Neuron (in vitro differentiated cells): ENCODE results near the gene CARMIL1.

Experiments
- H2AFZ ChIP-seq: one replicate; pipeline ENCODE4 v1.6.1; 2013; ENCODE audit warnings: low read depth, mild to moderate bottlenecking, inconsistent platforms, low read length, moderate library complexity
- H3K27me3 ChIP-seq: one replicate; pipeline ENCODE4 v1.6.1; 2013; ENCODE audit warnings: low read length; ENCODE audit not compliant: insufficient read depth
- H3K36me3 ChIP-seq: one replicate; pipeline ENCODE4 v1.6.1; 2013; ENCODE audit warnings: low read length; ENCODE audit not compliant: insufficient read depth
- H3K4me1 ChIP-seq: one replicate; pipeline ENCODE4 v1.6.1; 2013; ENCODE audit warnings: low read length; ENCODE audit not compliant: insufficient read depth
- H3K4me3 ChIP-seq: 2 replicates; pipeline ENCODE4 v1.5.1; 2013; ENCODE audit warnings: mild to moderate bottlenecking, low read length, moderate library complexity
- H3K9me3 ChIP-seq: one replicate; pipeline ENCODE4 v1.6.1; 2013; ENCODE audit warnings: low read length

CARMIL1 gene

DNA sequence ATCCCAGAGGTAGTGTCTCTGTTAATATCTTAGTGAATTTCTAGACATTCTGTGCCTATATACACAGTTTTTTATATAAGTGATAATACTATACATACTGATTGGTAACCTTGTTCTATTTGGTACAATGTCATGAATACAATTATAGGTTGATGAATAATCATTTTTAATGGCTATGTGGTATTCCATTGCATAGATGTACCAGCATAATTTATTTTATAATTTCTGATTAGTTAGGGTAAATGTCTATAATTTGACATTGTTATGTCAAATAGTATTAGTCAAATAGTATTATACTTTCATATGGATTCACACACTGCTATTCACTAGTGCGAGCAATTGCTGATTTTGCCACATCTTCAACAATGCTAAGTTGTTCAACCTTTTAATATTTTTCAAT lies 262.1 kb downstream of the CARMIL1 start:
- H2AFZ ChIP-seq, result no peak overlapping the region
- peaks cover 6% of the 10 kb centered on the region for H3K4me1 ChIP-seq
- H3K27me3 ChIP-seq, result no peaks in the 10 kb centered on the region
- H3K9me3 ChIP-seq, result no peaks in the 10 kb centered on the region
- no peaks in the 10 kb centered on the region for H3K36me3 ChIP-seq
- H3K4me3 ChIP-seq, result no peak overlapping the region

DNA sequence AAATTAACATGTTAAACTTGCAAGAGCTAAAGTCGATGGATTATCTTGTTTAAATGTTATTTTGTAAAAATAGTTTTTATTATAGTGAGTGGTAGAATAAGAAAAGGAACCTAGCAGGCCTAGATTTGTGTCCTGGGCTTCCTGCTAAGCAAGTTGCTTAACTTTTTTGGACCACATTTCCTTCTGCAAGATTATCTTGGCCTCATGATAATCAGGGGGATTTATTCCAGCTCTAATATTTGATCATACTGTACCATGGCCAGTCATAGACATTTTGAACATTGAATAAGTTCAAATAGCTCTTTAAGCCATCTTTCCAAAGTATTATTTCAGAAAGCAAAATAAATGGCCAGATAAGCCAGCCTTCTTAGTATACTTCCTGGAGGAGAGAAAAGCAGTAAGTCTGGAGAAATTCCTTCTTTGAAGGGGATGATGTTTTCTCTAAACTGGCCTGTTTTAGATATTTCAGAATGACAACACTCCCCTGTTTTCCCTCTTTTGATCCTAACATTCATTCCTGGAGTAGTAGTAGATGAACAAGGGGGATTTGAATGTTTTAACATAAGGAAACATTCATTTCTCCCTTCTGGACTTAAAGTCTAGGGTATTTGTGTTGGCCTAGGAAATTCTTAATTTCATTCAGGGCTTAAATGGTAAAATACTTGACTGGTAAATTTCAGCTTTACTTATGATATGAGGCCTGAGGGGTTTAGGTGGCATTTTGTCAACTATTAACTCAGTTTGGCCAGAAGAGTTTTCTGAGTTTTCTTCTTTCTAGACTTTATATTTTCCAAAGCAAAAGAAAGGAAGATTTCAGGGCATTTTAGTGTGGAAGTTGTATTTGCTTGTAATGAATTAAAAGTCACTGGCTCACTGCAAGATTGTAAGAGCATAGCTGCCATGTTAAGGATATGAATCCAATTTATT lies 264.1 kb downstream of the CARMIL1 start:
- H3K9me3 ChIP-seq, result no peaks in the 10 kb centered on the region
- peaks cover 6% of the 10 kb centered on the region for H3K4me1 ChIP-seq
- H3K27me3 ChIP-seq, result no peaks in the 10 kb centered on the region

GRCh38 chr6:25544833-25545232 lies 265.7 kb downstream of the CARMIL1 start:
- no peak overlapping the region for H2AFZ ChIP-seq
- no peaks in the 10 kb centered on the region for H3K27me3 ChIP-seq
- no peak overlapping the region for H3K4me3 ChIP-seq
- H3K9me3 ChIP-seq, result no peaks in the 10 kb centered on the region
- no peaks in the 10 kb centered on the region for H3K4me1 ChIP-seq
- H3K36me3 ChIP-seq, result no peaks in the 10 kb centered on the region

More for the DNA sequence above, 264.1 kb downstream of the CARMIL1 start:
- Histone ChIP-seq H3K36me3 (no peaks in the 10 kb centered on the region), H3K4me3 (no peak overlapping the region), H2AFZ (no peak overlapping the region)

- no peak overlapping the region for H2AFZ ChIP-seq
- H3K4me3 ChIP-seq, result no peak overlapping the region
- H3K36me3 ChIP-seq, result no peaks in the 10 kb centered on the region
- H3K4me1 ChIP-seq, result no peaks in the 10 kb centered on the region
- H3K9me3 ChIP-seq, result no peaks in the 10 kb centered on the region
- no peaks in the 10 kb centered on the region for H3K27me3 ChIP-seq
Measured at GRCh38 chr6:25547797-25548196, 268.6 kb downstream of the CARMIL1 start.

GRCh38 chr6:25548451-25548850 lies 269.3 kb downstream of the CARMIL1 start:
- no peak overlapping the region for H3K4me3 ChIP-seq
- H3K36me3 ChIP-seq, result no peaks in the 10 kb centered on the region
- no peaks in the 10 kb centered on the region for H3K4me1 ChIP-seq
- H2AFZ ChIP-seq, result no peak overlapping the region
- H3K27me3 ChIP-seq, result no peaks in the 10 kb centered on the region
- no peaks in the 10 kb centered on the region for H3K9me3 ChIP-seq

DNA sequence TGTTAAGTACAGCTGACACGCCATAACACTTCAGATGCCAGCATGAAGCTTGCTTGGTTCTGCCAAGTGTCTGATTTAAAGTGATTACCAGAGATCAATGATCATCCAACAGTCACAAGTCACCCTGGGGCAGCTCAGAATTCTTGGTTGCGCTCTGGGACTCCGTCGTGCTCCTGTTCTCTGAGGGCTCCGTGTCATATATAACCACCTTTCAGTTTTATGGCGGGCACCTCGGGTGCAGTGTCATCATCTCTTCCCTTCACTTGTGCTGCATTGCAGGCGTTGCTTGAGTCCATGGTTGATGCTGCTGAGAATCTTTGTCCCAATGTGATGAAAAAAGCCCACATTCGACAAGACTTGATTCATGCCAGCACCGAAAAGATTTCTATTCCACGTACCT lies 271.5 kb downstream of the CARMIL1 start:
- H3K36me3 ChIP-seq, result no peaks in the 10 kb centered on the region
- no peak overlapping the region for H2AFZ ChIP-seq
- no peaks in the 10 kb centered on the region for H3K4me1 ChIP-seq
- no peaks in the 10 kb centered on the region for H3K27me3 ChIP-seq
- no peak overlapping the region for H3K4me3 ChIP-seq
- H3K9me3 ChIP-seq, result no peaks in the 10 kb centered on the region

GRCh38 chr6:25553502-25553901 lies 274.3 kb downstream of the CARMIL1 start:
- Histone ChIP-seq H3K4me3 (no peak overlapping the region), H3K9me3 (no peaks in the 10 kb centered on the region), H3K4me1 (peaks cover 2% of the 10 kb centered on the region), H3K27me3 (no peaks in the 10 kb centered on the region), H2AFZ (no peak overlapping the region), H3K36me3 (no peaks in the 10 kb centered on the region)

DNA sequence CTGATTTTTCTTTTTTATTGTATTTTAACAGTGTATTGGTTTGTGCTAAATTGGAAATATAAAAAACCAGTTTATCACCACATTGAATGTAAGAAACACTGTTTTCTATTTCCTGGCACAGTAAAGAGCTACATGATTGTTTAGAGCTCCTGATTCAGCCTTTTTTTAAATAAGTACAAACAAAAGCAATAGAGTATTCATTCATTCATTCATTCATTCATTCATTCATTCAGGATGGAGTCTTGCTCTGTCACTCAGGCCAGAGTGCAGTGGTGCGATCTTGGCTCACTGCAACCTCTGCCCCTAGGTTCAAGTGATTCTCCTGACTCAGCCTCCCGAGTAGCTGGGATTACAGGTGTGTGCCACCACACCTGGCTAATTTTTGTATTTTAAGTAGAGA lies 276.0 kb downstream of the CARMIL1 start:
- Histone ChIP-seq H3K27me3 (no peaks in the 10 kb centered on the region), H3K4me3 (no peak overlapping the region), H3K4me1 (peaks cover 2% of the 10 kb centered on the region)

GRCh38 chr6:25556516-25556915 lies 277.3 kb downstream of the CARMIL1 start:
- Histone ChIP-seq H3K4me3 (no peak overlapping the region), H3K27me3 (no peaks in the 10 kb centered on the region), H3K36me3 (no peaks in the 10 kb centered on the region), H2AFZ (no peak overlapping the region), H3K9me3 (no peaks in the 10 kb centered on the region), H3K4me1 (peaks cover 2% of the 10 kb centered on the region)

More for the DNA sequence above, 276.0 kb downstream of the CARMIL1 start:
- Histone ChIP-seq H2AFZ (no peak overlapping the region), H3K36me3 (no peaks in the 10 kb centered on the region), H3K9me3 (no peaks in the 10 kb centered on the region)

DNA sequence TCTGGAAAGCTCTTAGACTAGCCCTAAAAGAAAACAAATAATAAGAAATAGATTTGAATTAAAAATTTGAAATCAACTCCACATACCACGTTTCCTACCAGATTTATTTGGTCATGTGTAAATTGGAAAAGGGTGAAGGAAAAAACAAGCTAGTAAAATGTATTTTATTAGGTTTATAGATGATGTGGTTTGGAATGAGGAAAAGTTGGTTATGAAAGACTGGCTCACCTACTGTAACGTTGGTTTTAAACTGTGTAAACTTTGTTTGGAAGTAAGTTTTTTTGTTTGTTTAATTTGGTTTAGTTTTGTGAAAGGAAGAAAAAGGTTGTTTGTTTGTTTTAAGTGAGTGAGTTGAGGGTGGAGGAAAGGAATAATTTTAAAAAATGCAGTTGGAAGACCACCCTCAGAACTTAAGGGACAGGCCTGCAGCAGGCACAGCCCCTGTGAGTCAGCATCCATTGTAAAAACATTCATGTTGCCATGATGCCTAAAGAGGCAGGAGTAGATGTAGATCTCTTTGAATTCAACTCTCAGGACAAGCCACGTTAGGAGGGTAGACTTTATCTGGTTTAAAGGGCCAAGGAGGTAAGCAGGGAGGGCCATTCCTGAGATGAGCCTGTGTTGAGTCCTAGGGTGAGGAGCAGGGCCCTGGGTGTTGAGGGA lies 279.1 kb downstream of the CARMIL1 start:
- no peaks in the 10 kb centered on the region for H3K9me3 ChIP-seq
- H3K27me3 ChIP-seq, result no peaks in the 10 kb centered on the region
- H3K4me1 ChIP-seq, result peaks cover 2% of the 10 kb centered on the region
- H2AFZ ChIP-seq, result no peak overlapping the region
- no peak overlapping the region for H3K4me3 ChIP-seq
- H3K36me3 ChIP-seq, result no peaks in the 10 kb centered on the region

DNA sequence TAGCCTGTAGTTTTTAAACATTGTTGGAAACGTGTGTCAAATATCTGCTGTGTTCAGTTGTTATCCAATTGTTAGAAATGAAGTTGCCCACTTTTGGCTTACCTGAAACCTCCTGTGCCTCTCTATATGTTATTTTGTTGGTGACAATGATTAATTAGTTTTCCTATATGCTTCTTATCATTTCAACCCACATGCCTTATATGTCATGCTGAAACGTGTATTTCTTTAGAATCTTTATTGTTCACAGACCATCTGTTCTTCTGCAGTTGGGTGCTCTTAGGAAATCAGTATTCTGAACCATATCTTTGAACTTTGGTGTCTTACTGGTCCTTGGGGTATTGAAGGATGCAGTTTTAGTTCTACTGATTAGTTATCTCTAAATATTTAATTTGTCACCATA lies 281.7 kb downstream of the CARMIL1 start:
- Histone ChIP-seq H3K9me3 (peaks cover 2% of the 10 kb centered on the region), H3K36me3 (no peaks in the 10 kb centered on the region), H3K4me1 (peaks cover 2% of the 10 kb centered on the region), H2AFZ (no peak overlapping the region), H3K4me3 (no peak overlapping the region), H3K27me3 (no peaks in the 10 kb centered on the region)

- Histone ChIP-seq H2AFZ (no peak overlapping the region), H3K4me3 (no peak overlapping the region), H3K9me3 (peaks cover 2% of the 10 kb centered on the region), H3K36me3 (no peaks in the 10 kb centered on the region), H3K27me3 (no peaks in the 10 kb centered on the region), H3K4me1 (no peaks in the 10 kb centered on the region)
Measured at GRCh38 chr6:25564943-25565342, 285.8 kb downstream of the CARMIL1 start.

- H2AFZ ChIP-seq, result no peak overlapping the region
- H3K9me3 ChIP-seq, result no peaks in the 10 kb centered on the region
- H3K27me3 ChIP-seq, result no peaks in the 10 kb centered on the region
- H3K4me1 ChIP-seq, result no peaks in the 10 kb centered on the region
- no peak overlapping the region for H3K4me3 ChIP-seq
- H3K36me3 ChIP-seq, result no peaks in the 10 kb centered on the region
Measured at GRCh38 chr6:25570578-25570977, 291.4 kb downstream of the CARMIL1 start.
